Measurements from ENCODE around the gene LMCD1. TPM values are rescaled to one million over a fixed set of nuclear protein-coding genes. Genes with fewer than 3 reads are reported as not detected.

Gene LMCD1
- total RNA-seq, 2 experiments from 2014 or later, result 0.47 TPM; not detected in 1

DNA sequence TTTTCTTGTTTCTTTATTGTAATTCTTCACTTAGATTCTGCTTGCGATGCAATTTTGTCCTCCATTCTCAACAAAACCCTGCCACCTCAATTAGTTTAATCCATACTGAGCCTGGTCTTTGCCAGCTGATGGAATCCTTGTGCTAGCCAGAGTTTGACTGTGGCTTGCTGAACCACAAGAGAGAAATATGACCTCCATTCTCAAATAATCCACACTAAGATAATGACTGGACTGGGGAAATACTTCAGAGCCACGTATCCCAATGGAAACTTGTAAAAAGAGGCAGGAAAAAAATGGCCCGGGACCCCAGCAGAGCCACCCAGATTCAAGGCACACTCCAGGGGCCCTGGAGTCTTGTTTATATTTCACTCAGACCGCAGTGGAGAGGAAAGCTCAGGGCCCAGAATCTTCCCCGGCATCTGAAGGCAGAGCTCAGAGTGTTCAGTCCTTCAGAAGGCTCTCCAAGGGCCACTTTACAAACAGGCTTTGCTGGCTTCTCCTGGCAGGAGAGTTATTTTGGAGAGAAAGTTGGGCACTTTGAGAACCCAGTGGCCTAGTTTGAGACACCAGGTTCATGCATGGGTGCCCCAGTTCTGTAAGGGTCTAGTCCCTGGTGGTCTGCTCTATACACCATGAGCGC, 80.3 kb downstream of the LMCD1 start:
- TF ChIP-seq, protein P1, sequence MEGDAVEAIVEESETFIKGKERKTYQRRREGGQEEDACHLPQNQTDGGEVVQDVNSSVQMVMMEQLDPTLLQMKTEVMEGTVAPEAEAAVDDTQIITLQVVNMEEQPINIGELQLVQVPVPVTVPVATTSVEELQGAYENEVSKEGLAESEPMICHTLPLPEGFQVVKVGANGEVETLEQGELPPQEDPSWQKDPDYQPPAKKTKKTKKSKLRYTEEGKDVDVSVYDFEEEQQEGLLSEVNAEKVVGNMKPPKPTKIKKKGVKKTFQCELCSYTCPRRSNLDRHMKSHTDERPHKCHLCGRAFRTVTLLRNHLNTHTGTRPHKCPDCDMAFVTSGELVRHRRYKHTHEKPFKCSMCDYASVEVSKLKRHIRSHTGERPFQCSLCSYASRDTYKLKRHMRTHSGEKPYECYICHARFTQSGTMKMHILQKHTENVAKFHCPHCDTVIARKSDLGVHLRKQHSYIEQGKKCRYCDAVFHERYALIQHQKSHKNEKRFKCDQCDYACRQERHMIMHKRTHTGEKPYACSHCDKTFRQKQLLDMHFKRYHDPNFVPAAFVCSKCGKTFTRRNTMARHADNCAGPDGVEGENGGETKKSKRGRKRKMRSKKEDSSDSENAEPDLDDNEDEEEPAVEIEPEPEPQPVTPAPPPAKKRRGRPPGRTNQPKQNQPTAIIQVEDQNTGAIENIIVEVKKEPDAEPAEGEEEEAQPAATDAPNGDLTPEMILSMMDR (conservative IDR thresholded peaks at IDR 0.05; ENCODE audit: low read length), result no peak
- TF ChIP-seq EZH2phosphoT487 (IDR thresholded peaks at IDR 0.05; ENCODE audit: borderline replicate concordance, low read depth, low read length), result no peak
- Histone ChIP-seq H3K9me2 (ENCODE audit: insufficient read depth, low read length) (no peaks in the 10 kb centered on the region), H3K36me3 (ENCODE audit: insufficient read depth, low read length) (no peaks in the 10 kb centered on the region), H4K20me1 (ENCODE audit: insufficient read depth, low read length) (no peaks in the 10 kb centered on the region), H3K79me2 (ENCODE audit: insufficient read depth, low read depth, low read length) (no peaks in the 10 kb centered on the region), H3K27ac (ENCODE audit: low read depth, low read length, poor library complexity, severe bottlenecking) (no peak overlapping the region), H3K9me3 (ENCODE audit: low read length) (no peaks in the 10 kb centered on the region), H3K4me1 (ENCODE audit: insufficient read depth, low read length, poor library complexity, severe bottlenecking) (no peaks in the 10 kb centered on the region), H3K4me2 (ENCODE audit: low read length) (no peak overlapping the region), H3K4me3 (ENCODE audit: low read depth, low read length, poor library complexity, severe bottlenecking) (no peak overlapping the region), H2AFZ (ENCODE audit: low read length) (no peak overlapping the region)
- no peak for DNase-seq (ENCODE audit: low spot score)
- ChIA-PET POLR2A (no interaction called here), CTCF (ENCODE audit: unreplicated experiment) (no interaction called here)
- intact Hi-C loops (cut with micrococcal nuclease; ENCODE audit: unreplicated experiment), result no loop called here
- no TSS peak for BruUV-seq (replicated peaks)

DNA sequence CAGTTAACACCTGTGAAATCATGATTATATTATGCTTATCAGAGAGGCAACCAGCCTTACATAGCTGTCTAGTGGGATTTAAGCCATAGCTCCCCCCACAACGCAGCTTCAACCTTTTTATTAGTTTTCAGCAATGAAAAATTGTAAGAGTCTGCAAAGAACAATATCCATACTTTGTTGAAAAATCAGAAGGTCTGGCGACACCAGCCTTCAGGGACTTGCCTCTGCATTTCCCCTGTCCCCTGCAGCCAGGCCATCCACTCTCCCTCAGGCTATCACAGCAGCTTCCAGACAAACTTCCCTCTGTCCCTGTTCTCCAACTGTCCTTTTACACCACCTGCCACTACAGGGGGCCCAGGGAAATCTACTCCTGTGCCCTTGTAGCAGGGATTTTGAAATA, 83.0 kb downstream of the LMCD1 start:
- H3K9me2 ChIP-seq (ENCODE audit: insufficient read depth, low read length), result no peaks in the 10 kb centered on the region
- no peaks in the 10 kb centered on the region for H3K79me2 ChIP-seq (ENCODE audit: insufficient read depth, low read depth, low read length)
- no peaks in the 10 kb centered on the region for H3K4me1 ChIP-seq (ENCODE audit: insufficient read depth, low read length, poor library complexity, severe bottlenecking)
- H3K4me3 ChIP-seq (ENCODE audit: low read depth, low read length, poor library complexity, severe bottlenecking), result no peak overlapping the region
- H3K4me2 ChIP-seq (ENCODE audit: low read length), result no peak overlapping the region
- intact Hi-C loops (cut with micrococcal nuclease; ENCODE audit: unreplicated experiment), result no loop called here
- H3K36me3 ChIP-seq (ENCODE audit: insufficient read depth, low read length), result no peaks in the 10 kb centered on the region
- ChIA-PET CTCF (ENCODE audit: unreplicated experiment) (no interaction called here), POLR2A (no interaction called here)
- no peaks in the 10 kb centered on the region for H4K20me1 ChIP-seq (ENCODE audit: insufficient read depth, low read length)
- no peak overlapping the region for H3K27ac ChIP-seq (ENCODE audit: low read depth, low read length, poor library complexity, severe bottlenecking)
- TF ChIP-seq EZH2phosphoT487 (IDR thresholded peaks at IDR 0.05; ENCODE audit: borderline replicate concordance, low read depth, low read length), result no peak
- TF ChIP-seq, protein P1 (conservative IDR thresholded peaks at IDR 0.05; ENCODE audit: low read length), result no peak
- BruUV-seq (replicated peaks), result no TSS peak
- DNase-seq (ENCODE audit: low spot score), result no peak
- no peaks in the 10 kb centered on the region for H3K9me3 ChIP-seq (ENCODE audit: low read length)
- no peak overlapping the region for H2AFZ ChIP-seq (ENCODE audit: low read length)

DNA sequence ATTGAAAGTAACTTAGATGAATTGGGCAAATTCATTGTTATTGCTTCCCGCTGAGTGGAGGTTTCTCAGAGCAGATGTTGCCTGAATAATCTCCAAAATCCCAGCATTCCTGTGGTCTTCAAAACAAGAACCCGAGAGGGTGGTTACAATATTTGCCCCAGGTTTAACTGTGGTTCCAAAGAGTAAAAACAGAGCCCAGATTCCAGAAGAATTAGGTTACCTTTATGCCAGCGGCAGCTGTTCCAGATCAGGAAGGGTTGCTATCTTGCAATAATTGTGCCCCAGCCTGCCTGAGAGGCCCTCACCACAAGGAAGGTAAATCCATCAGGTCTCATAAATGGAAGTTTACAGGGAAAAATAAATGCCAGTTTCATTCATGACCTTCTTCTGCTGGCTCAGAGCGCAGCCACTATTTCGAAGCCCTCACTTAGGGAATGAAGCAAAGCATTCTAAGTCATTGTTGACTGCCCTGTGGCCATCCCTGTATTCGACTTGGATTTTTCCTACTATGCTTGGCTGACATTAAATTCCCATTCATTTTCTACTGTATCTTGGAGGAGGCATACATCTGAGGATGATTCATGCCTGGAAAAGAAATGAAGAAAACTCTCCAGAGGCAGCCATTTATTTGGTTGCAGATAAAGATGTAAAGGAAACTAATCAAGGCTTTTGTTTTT, 88.4 kb downstream of the LMCD1 start:
- no TSS peak for BruUV-seq (replicated peaks)
- Histone ChIP-seq H3K4me3 (ENCODE audit: low read depth, low read length, poor library complexity, severe bottlenecking) (no peak overlapping the region), H3K79me2 (ENCODE audit: insufficient read depth, low read depth, low read length) (no peaks in the 10 kb centered on the region), H3K36me3 (ENCODE audit: insufficient read depth, low read length) (no peaks in the 10 kb centered on the region), H3K9me3 (ENCODE audit: low read length) (no peaks in the 10 kb centered on the region), H2AFZ (ENCODE audit: low read length) (no peak overlapping the region), H3K4me1 (ENCODE audit: insufficient read depth, low read length, poor library complexity, severe bottlenecking) (no peaks in the 10 kb centered on the region), H3K9me2 (ENCODE audit: insufficient read depth, low read length) (no peaks in the 10 kb centered on the region), H4K20me1 (ENCODE audit: insufficient read depth, low read length) (no peaks in the 10 kb centered on the region), H3K27ac (ENCODE audit: low read depth, low read length, poor library complexity, severe bottlenecking) (no peak overlapping the region), H3K4me2 (ENCODE audit: low read length) (no peak overlapping the region)
- TF ChIP-seq, protein P1 (conservative IDR thresholded peaks at IDR 0.05; ENCODE audit: low read length), result no peak
- TF ChIP-seq EZH2phosphoT487 (IDR thresholded peaks at IDR 0.05; ENCODE audit: borderline replicate concordance, low read depth, low read length), result no peak
- ChIA-PET CTCF (ENCODE audit: unreplicated experiment) (no interaction called here), POLR2A (no interaction called here)
- DNase-seq (ENCODE audit: low spot score), result no peak
- intact Hi-C loops (cut with micrococcal nuclease; ENCODE audit: unreplicated experiment), result no loop called here
